ENCODE results near the gene COL1A1.

COL1A1 gene

GRCh38 chr17:50222922-50223321 is 21.5 kb upstream of the COL1A1 start:
- H3K4me1 ChIP-seq (ENCODE audit: low read length), result peaks cover 7% of the 10 kb centered on the region; the same call in 1 of the 2 replicates
- H3K9me2 ChIP-seq (replicated peaks; ENCODE audit: insufficient read depth, low read length), result no peaks in the 10 kb centered on the region
- H3F3A ChIP-seq (ENCODE audit: insufficient read depth, low read length), result no peaks in the 10 kb centered on the region
- H3K79me2 ChIP-seq (ENCODE audit: low read length), result no peaks in the 10 kb centered on the region
- H3K27me3 ChIP-seq (replicated peaks; ENCODE audit: insufficient read depth, low read length), result 0 out of 2 replicates have a peak, but pooled peaks cover 5% of the 10 kb centered on the region
- TF ChIP-seq, protein P1, sequence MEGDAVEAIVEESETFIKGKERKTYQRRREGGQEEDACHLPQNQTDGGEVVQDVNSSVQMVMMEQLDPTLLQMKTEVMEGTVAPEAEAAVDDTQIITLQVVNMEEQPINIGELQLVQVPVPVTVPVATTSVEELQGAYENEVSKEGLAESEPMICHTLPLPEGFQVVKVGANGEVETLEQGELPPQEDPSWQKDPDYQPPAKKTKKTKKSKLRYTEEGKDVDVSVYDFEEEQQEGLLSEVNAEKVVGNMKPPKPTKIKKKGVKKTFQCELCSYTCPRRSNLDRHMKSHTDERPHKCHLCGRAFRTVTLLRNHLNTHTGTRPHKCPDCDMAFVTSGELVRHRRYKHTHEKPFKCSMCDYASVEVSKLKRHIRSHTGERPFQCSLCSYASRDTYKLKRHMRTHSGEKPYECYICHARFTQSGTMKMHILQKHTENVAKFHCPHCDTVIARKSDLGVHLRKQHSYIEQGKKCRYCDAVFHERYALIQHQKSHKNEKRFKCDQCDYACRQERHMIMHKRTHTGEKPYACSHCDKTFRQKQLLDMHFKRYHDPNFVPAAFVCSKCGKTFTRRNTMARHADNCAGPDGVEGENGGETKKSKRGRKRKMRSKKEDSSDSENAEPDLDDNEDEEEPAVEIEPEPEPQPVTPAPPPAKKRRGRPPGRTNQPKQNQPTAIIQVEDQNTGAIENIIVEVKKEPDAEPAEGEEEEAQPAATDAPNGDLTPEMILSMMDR (IDR thresholded peaks at IDR 0.05; ENCODE audit: low read length), result no peak
- TF ChIP-seq EZH2phosphoT487 (IDR thresholded peaks at IDR 0.05; ENCODE audit: low read length) (no peak), EZH2 (optimal IDR thresholded peaks at IDR 0.05; ENCODE audit: low read depth, low read length) (no peak)
- H2AFZ ChIP-seq (ENCODE audit: low read length), result no peak overlapping the region
- H3K4me3 ChIP-seq (ENCODE audit: low read length), result no peak overlapping the region
- no peaks in the 10 kb centered on the region for H3K9me3 ChIP-seq (replicated peaks; ENCODE audit: insufficient read depth, low read length)
- no peak overlapping the region for H3K27ac ChIP-seq (ENCODE audit: low read length)
- H4K20me1 ChIP-seq (ENCODE audit: insufficient read depth, low read length), result no peaks in the 10 kb centered on the region
- H3K9ac ChIP-seq (ENCODE audit: low read length), result no peak overlapping the region
- no peaks in the 10 kb centered on the region for H3K36me3 ChIP-seq (replicated peaks; ENCODE audit: insufficient read depth, low read length)
- no peak overlapping the region for H3K4me2 ChIP-seq (ENCODE audit: low read depth, low read length)
- no peak for DNase-seq

GRCh38 chr17:50221864-50222545 is 20.6 kb upstream of the COL1A1 start:
- H3K9ac ChIP-seq (ENCODE audit: low read length), result no peak overlapping the region
- no peaks in the 10 kb centered on the region for H3F3A ChIP-seq (ENCODE audit: insufficient read depth, low read length)
- H4K20me1 ChIP-seq (ENCODE audit: insufficient read depth, low read length), result no peaks in the 10 kb centered on the region
- H3K36me3 ChIP-seq (replicated peaks; ENCODE audit: insufficient read depth, low read length), result no peaks in the 10 kb centered on the region
- no peak for DNase-seq
- H3K4me2 ChIP-seq (ENCODE audit: low read depth, low read length), result peak overlapping the region; percentile 41; the same call in 1 of the 2 replicates
- peaks cover 7% of the 10 kb centered on the region; the same call in 1 of the 2 replicates for H3K4me1 ChIP-seq (ENCODE audit: low read length)
- H3K79me2 ChIP-seq (ENCODE audit: low read length), result no peaks in the 10 kb centered on the region
- H2AFZ ChIP-seq (ENCODE audit: low read length), result no peak overlapping the region
- TF ChIP-seq, protein P1 (IDR thresholded peaks at IDR 0.05; ENCODE audit: low read length), result no peak
- no peak for TF ChIP-seq EZH2phosphoT487 (IDR thresholded peaks at IDR 0.05; ENCODE audit: low read length)
- no peak for TF ChIP-seq EZH2 (optimal IDR thresholded peaks at IDR 0.05; ENCODE audit: low read depth, low read length)
- no peaks in the 10 kb centered on the region for H3K9me2 ChIP-seq (replicated peaks; ENCODE audit: insufficient read depth, low read length)
- H3K27ac ChIP-seq (ENCODE audit: low read length), result no peak overlapping the region
- H3K27me3 ChIP-seq (replicated peaks; ENCODE audit: insufficient read depth, low read length), result 0 out of 2 replicates have a peak, but pooled peaks cover 2% of the 10 kb centered on the region
- no peaks in the 10 kb centered on the region for H3K9me3 ChIP-seq (replicated peaks; ENCODE audit: insufficient read depth, low read length)
- no peak overlapping the region for H3K4me3 ChIP-seq (ENCODE audit: low read length)

DNA sequence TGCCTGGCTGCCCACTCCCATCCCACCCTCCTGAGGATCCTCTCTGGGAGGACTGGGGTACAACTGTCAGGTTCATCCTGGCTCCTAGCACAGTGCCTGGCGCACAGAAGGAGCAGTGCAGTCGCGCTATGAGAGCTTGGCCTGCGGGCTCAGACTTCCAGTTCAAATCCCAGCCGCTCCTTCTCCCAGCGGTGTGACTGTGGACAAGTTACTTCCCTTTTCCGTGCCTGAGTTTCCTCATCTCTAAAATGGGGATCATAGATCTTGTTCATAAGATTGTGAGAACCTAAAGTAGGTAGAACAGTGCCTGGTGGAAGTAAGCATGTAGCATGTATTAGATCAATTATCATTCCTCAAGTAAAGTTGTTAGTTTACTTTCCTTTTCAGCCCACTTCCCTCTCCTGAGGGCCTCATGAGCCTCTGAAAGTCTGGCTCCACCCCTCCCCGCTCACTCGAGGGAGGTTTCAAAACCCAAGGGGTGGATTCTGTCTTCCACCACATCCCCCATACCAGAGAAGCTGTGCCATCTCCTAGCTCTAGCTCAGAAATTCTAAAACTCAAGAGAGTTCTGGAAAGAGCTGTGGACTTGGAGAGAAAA is 19.9 kb upstream of the COL1A1 start:
- TF ChIP-seq, protein P1 (IDR thresholded peaks at IDR 0.05; ENCODE audit: low read length), result no peak
- no peak for TF ChIP-seq EZH2phosphoT487 (IDR thresholded peaks at IDR 0.05; ENCODE audit: low read length)
- TF ChIP-seq EZH2 (optimal IDR thresholded peaks at IDR 0.05; ENCODE audit: low read depth, low read length), result no peak
- H3K36me3 ChIP-seq (replicated peaks; ENCODE audit: insufficient read depth, low read length), result no peaks in the 10 kb centered on the region
- H3K27me3 ChIP-seq (replicated peaks; ENCODE audit: insufficient read depth, low read length), result no peaks in the 10 kb centered on the region
- no peaks in the 10 kb centered on the region for H3K9me3 ChIP-seq (replicated peaks; ENCODE audit: insufficient read depth, low read length)
- peak overlapping the region; percentile 58 for H2AFZ ChIP-seq (ENCODE audit: low read length)
- peak; percentile 20 for DNase-seq
- H3K4me2 ChIP-seq (ENCODE audit: low read depth, low read length), result peak overlapping the region; percentile 41; the same call in 1 of the 2 replicates
- H3K9ac ChIP-seq (ENCODE audit: low read length), result no peak overlapping the region
- no peaks in the 10 kb centered on the region for H4K20me1 ChIP-seq (ENCODE audit: insufficient read depth, low read length)
- H3K9me2 ChIP-seq (replicated peaks; ENCODE audit: insufficient read depth, low read length), result no peaks in the 10 kb centered on the region
- H3K79me2 ChIP-seq (ENCODE audit: low read length), result no peaks in the 10 kb centered on the region
- no peak overlapping the region for H3K27ac ChIP-seq (ENCODE audit: low read length)
- H3F3A ChIP-seq (ENCODE audit: insufficient read depth, low read length), result no peaks in the 10 kb centered on the region
- peaks cover 7% of the 10 kb centered on the region; the same call in 1 of the 2 replicates for H3K4me1 ChIP-seq (ENCODE audit: low read length)
- H3K4me3 ChIP-seq (ENCODE audit: low read length), result no peak overlapping the region
